ENCODE data around the gene POC5.

- TF ChIP-seq CTCF (IDR thresholded peaks at IDR 0.05) (no peak), POLR2A (IDR thresholded peaks at IDR 0.05) (no peak)
Observed at GRCh38 chr5:75666801-75667200, 50.4 kb downstream of the POC5 start.

Data from body of pancreas (tissue), 4 donors.